HuH-7 (cell line): Measurements from ENCODE around the gene DIP2A.
"Not testable (repeated sequence)": the region's sequence is repeated elsewhere in the genome, so short reads cannot be mapped to it uniquely, and the experiment has no call there.

Experiments
- DNase-seq: peaks from one replicate; pipeline ENCODE4 v3.0.0; 2011; ENCODE audit warnings: low spot score

DIP2A gene

DNA sequence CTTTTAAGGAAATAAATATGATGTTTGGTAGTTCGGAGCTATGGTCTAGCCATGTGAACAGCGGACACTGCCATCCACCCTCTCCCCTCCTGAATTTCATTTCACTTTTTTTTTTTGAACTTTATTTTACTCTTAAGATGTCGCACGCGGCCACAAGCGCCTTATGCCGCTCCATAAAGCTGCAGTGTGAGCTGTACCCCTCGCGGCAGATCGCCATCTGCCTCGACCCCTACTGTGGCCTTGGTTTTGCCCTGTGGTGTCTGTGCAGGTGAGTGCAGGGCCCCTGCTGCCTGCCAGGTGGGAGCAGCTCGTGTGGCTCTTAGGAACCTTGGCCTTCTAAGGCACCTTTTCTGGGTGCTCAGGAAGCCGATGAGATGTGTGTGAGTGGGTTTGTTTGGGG is 98.1 kb downstream of the DIP2A start:
- no peak for DNase-seq

DNA sequence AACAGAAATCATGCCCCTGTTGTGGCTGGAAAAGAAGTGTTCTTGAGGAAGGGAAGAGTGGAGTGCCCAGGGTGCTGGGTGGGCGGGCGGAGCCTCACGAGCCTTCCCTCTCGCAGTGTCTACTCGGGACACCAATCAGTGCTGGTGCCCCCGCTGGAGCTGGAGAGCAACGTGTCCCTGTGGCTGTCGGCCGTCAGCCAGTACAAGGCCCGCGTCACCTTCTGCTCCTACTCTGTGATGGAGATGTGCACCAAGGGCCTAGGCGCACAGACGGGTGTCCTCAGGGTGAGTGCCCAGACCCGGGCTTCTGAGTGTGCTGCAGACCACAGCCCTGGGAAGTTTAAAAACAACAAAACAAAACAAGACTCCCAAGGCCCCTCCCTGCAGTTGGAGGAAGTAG is 98.8 kb downstream of the DIP2A start:
- no peak for DNase-seq

DNA sequence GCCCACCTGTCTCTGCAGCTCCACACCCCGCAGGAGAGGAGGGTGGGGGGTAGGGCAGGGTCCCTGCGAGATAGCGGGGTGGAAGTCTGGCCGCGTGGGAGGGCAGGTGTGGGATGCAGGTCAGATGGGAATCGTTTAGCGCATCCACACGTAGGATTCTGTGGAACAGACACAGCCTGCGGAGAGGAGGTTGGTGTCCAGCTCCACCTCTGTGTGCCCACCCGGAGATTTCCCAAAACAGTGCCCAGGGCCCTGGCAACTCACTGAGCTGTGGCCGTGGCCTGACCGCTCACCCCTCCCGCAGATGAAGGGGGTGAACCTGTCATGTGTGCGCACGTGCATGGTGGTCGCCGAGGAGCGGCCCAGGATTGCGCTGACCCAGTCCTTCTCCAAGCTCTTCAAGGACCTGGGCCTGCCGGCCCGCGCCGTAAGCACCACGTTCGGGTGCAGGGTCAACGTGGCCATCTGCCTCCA is 99.3 kb downstream of the DIP2A start:
- no peak for DNase-seq

DNA sequence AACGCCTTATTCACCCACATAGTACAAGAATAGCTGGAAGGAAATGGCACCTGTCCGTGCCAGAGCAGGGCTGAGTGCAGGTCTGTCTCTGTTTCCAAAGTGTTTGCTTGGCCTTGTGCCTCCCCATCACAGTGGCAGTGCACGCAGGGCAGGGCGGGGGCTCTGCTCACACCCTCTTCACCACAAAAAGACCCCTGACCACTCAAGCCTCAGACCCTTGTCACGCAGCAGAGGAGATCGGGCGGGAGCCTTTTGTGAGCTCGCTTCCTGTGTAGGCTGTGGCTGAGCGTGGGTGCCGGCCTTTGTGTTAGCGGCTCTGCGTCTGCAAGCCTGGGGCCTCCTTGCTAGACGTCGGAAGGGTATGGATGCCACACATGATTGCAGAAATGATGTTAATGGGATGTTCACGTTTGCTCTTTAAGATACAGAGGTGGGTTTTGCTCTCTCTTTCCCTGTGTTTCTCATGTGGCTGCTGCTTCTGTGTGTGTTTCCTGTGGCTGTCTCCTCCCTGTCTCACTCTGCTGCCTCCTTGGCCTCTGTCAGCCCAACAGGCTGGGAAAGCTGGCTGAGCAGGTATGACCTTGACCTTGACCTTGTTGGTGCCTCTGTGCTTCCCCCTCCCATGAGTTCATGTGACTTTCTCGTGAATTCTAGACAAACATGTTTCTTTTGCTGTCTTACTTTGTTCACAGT is 100.7 kb downstream of the DIP2A start:
- DNase-seq = no peak

DNA sequence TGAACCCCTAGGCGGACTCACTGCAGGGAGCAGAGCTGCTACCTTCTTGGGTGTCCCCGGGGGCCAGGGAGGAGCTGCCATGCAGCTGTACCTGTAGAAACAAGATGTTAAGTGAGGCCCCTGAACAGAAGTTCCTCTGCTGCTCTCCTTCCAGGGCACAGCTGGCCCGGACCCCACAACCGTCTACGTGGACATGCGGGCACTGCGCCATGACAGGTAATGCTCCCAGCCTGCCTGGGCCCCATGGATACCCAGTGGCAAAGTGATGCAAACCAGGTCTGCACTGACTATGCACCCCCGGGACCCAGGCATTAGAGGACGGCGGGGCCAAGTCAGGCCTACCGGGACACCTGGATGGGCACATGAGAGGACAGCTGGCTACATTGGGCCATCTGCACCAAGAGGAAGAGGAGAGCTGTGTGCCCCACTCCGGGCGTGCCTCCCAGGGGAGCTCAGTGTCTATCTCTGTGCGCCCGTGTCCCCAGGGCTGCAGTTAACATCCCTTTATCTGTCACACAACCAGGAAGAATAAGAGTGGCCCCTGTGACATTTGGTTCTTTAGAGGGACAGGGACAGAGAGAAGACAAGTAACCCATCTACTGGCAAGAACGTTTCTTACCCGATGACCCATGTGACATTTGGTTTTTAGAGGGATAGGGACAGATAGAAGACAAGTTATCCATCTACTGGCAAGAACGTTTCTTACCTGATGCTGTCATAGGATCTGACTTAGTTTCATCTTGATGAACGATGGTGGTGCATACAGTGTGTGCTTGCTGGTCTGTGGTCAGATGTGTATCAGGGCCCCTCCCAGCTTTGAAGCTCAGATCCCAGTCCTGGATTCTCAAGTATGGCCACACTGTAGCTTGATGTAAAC is 102.1 kb downstream of the DIP2A start:
- DNase-seq = no peak

DNA sequence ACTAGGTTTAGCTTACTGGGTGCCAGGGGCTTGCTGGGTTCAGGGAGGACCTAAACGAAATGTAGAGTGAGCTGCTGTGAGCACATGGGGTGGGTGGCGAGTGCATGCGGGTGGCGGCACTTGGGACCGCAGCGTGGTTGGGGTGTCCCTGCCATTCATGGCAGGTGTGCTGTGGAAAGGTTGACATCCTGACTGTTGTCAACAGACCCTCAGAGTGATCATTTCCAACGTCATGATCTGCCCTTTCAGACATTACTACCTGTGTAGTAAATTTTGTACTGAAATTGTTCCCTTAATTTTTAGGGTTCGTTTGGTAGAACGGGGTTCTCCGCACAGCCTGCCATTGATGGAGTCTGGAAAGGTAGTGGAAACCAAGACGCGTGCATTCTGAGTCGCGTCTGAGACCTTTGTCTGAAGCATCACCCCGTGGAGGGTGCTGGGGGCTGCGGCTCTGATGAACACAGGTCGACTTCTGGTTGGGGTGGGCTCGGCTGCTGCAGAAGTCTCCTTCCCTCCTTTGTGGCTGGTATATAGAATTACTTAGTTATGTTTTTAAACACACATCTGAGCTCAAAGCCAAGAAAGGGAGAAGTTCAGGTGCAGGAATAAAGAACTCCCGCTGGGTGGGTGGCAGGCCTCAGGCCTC is 102.9 kb downstream of the DIP2A start:
- no peak for DNase-seq

DNA sequence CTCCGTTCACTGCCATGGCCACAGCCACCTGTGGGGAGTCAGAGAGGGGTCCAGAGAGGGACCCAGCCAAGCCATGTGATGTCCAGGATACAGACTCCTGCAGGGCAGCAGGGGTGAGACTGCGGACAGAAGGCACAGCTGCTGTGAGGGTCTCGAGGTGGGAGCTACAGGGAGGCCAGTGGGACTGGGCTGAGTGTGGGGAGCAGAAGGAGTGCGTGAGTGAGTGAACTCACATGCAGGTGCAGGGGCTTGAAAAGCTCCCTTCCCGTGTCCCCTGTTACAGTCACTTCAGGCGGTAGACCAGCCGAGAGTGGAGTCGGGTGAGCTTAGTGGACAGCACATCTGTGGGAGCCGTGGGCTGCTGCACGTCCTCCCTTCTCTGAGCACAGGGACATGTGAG is 103.8 kb downstream of the DIP2A start:
- no peak for DNase-seq

DNA sequence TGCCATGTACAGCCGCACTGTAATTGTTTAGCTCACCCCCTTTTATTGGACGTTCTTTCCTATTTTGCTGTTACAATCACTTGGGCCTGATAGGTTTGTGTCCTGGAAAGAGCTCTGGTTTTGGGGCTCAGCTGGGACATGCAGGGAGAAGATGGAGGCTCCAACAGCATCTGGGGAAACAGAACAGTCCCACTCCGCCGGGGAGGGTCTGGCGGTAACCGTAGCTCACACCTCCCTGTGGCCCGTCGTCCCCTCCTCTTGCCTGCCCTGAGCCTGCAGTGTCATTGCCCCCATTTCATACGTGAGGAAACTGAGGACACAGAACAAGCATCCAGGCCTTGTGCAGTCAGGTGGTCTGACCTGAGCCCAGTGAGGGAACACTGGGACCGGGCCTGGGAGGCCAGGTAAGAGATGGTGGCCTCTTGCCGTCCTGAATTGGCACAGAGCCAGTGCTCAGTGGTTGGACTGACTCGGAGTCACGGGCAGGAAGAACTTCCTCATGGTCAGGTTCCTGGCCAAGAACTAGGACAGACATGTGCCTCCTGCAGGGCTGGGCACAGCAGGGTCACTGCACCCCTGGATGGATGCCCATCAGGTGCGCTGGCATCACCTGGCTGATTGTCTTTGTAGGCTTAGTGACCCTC is 104.4 kb downstream of the DIP2A start:
- no peak for DNase-seq

DNA sequence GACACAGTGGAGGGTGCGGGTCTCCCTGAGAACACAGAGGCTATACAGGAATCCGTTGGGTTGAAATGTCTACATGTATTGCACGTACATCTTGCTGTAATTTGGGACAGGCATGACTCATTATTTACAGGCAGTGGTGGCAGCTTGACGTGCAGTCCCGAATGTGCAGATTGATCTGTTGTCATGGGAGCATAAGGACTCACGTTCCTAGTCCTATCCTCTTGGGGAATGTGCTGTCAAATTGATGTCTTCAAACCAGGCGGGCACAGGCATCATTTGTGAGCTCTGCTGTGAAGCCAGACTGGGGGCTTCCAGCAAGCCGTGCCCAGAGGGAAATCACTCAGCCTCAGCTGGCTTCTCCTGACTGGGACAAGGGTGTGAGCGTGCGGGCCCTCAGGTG is 105.7 kb downstream of the DIP2A start:
- no peak for DNase-seq

DNA sequence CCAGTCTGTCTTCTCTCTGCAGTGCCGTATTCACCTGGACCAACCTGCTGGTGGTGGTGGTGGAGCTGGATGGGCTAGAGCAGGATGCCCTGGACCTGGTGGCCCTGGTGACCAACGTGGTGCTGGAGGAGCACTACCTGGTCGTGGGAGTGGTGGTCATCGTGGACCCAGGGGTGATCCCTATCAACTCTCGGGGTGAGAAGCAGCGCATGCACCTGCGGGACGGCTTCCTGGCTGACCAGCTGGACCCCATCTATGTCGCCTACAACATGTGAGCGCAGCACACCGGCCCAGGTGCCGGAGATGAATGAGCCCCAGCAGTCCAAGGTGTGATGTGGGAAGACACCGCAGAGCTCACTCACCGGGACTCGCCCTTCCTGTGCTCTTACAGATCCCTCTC is 108.7 kb downstream of the DIP2A start:
- no peak for DNase-seq

DNA sequence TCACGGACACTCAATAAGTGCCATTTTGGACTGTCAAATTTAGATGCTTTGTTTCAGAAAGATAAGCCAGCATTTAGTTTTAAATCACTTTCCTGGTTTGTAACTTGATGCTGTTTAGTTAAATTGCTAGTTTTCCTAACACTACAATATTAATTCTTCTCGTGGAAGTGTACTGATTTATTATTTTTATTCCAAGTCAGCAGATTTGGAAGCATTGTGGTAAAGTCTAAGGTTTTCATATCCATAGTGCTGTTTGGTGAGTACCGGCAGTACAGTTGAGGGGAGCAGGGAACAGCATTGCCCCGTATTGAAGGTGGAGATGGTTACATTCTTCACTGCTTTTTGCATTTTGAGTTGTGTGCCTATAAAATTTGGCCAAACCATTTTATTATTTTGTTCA is 109.9 kb downstream of the DIP2A start:
- no peak for DNase-seq

DNA sequence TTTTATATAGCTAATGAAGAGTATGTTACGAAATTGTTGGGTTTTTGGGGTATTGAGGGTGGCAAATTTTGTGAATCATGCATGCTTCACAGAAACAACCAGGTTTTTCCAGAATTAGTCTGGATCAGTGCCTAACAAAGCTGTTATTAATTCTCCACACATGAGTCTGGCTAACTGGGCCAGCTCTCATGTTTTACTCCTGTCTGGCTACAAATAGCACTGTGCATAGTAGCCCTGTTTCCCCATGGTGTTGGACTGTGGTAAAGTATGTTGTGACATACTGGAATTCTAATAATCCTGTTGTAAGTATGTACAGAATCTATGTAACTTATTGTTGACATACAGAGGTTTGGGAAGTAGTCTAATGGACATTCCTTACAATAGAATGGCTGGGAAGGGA is 110.4 kb downstream of the DIP2A start:
- no peak for DNase-seq

DNA sequence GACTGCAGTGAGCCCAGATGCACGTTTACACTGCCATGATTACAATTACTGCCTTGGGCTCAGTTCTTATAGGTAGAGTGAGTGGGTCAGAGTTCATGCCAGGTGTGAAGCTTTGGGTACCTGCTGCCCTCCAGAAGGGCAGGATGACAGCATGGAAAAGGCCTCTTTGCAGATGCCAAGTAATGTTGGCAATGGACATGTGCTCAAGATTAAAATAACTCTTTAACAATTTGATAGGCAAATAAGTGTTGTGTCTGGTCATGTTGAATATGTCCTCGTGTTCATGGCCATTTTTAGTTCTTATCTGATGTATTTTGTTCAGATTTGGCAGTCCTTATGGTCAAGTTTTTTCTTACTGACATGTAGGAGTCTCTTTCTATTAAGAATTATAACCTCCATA is 111.4 kb downstream of the DIP2A start:
- no peak for DNase-seq

DNA sequence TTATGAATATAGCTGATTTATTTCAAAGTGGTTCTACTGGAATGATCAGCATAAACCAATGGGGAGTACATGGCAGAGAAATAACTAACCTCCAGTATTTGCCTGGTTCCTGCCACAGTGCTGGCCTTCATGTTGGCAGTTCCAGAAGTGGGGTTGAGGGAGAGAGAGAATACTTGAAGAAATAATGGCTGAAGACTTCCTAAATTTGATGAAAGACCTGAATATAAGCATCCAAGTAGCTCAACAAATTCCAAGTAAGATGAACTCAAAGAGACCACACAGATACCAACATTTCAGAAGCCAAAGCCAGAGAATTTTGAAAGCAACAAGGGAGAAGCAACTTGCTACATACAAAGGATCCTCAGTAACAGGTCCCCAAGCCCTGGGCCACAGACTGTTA is 111.9 kb downstream of the DIP2A start:
- no peak for DNase-seq

DNA sequence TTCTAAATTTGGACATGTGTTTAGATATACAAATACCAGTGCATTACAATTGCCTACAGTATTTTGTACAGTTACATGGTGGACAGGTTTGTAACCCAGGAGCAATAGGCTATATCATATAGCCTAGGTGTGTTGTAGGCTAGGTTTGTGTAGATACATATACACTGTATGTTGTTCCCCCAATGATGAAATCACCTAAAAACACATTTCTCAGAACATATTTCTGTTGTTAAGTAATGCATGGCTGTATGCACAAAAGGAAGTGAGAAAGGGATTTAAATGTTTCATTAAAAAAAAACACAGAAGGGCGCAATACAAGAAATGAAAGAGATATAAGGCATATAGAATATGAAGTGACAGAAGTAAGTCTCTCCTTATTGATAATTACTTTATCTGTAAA is 114.2 kb downstream of the DIP2A start:
- no peak for DNase-seq

DNA sequence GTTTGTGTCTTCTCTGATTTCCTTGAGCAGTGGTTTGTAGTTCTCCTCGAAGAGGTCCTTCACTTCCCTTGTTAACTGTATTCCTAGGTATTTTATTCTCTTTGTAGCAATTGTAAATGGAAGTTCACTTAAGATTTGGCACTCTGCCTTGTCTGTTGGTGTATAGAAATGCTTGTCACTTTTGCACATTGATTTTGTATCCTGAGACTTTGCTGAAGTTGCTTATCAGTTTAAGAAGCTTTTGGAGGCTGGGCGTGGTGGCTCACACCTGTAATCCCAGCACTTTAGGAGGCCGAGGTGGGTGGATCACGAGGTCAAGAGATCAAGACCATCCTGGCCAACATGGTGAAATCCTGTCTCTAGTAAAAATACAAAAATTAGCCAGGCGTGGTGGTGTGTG is 119.1 kb downstream of the DIP2A start:
- DNase-seq = not testable (repeated sequence)

DNA sequence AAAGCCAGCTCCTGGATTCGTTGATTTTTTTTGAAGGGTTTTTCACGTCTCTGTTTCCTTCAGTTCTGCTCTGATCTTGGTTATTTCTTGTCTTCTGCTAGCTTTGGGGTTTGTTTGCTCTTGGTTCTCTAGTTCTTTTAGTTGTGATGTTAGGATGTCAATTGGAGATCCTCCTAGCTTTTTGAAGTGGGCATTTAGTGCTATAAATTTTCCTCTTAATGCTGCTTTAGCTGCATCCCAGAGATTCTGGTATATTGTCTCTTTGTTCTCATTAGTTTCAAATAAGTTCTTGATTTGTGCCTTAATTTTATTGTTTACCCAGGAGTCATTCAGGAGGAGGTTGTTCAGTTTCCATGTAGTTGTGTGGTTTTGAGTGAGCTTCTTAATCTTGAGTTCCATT is 120.7 kb downstream of the DIP2A start:
- not testable (repeated sequence) for DNase-seq

DNA sequence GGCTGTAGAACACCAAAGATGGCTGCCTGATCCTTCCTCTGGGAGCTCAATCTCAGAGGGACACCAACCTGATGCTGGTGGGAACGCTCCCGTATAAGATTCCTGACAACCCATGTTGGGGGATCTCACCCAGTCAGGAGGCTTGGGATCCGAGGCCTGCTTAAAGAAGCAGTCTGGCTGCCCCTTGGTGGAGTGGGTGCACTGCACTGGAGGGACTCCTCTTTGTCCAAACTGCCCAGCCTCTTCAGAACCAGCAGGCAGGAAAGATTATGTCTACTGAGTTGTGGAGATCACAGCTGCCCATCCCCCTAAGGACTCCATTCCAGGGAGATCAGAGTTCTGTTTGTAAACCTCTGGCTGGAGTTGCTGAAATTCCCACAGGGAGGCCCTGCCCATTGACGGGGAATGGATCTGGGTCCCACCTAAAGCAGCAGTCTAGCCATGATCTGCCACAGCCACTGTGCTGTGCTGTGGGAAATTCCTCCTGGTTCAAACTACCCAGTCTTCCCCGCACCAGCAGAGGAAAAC is 123.2 kb downstream of the DIP2A start:
- DNase-seq = no peak

DNA sequence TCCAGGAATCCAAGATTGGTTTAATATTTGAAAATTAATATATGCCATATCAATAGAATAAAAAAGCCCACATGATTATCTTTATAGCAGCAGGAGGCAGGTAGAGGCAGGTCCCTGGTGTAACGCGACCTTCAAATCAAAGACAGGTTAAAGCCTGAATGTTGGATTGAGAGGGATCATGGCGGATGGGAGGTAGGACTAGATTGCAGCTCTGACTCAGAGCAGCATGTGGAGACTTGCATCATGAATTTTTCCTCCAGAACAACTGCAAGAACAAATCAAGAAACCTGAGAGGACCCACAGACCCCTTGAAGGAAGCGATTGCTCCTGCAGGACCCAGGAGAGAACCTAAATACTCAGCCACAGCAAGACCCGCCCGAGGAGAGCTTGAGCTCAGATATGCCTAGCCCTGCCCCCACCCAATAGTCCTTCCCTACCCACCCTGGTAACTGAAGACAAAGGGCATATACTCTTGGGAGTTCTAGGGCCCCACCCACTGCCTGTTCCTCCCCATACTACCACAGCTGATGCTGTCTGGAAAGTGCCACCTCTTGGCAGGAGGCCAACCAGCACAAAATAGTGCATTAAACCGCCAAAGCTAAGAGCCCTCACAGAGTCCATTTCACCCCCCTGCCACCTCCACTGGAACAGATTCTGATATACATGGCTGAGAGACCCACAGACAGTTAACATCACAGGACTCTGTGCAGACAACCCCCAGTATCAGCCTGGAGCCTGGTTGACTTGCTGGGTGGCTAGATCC is 126.7 kb downstream of the DIP2A start:
- no peak for DNase-seq

DNA sequence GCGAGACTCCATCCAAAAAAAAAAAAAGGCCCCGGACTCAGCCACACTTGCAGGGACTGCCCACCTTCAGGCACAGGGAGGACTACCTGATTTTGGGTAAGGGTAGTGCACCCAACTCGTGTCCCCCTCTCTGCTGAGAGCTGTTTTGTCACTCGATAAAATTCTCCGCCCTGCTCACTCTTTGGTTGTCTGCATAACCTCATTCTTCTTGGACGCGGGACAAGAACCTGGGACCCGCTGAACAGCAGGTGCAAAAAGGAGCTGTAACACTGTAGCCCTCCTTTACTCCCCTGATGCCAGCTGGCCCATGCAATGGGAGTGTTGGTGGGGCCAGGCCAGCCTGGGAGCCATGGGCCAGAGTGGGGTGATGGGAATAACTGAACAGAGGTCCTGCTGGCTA is 135.6 kb downstream of the DIP2A start:
- DNase-seq = no peak

DNA sequence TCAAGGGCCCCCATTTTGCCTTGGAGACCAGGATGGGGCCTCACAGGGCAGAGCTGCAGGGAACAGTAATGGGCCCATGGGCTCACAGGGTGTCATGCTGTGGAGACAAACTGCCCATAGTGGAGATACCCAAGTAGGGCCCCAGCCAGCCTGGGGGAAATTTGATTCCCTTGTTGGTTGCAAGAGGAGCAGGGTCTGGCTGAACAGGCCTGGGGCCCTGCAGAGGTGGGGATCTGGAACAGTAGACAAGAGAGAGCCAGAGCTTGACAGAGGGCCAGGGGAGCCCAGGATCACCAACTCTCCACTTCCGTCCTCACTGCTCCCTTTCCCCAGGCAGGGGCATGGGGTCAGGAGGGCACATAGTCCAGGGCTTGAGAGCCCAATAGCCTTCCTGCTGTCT is 137.5 kb downstream of the DIP2A start:
- DNase-seq = no peak

DNA sequence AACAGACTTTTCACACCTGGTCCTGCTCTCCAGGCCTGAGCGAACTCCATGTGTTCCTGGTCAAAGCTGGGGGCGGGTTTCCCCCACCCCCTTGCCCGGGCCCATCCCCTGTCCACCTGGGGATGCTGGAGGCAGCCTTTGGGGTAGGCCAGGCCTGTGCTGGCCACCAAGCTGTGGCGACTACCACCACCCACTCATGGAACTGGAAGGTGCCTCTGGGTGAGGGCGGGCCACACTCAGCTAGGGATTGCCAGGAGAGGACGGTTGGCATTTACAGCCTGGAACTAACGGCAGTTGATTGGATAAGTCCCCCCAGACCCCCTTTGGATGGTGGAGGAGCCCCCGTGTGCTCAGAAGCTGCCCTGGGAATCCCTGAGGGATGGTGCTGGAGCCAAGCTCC is 138.3 kb downstream of the DIP2A start:
- no peak for DNase-seq
